ENCODE measurements around the gene OR52B6.
"Not testable (repeated sequence)": the region's sequence is repeated elsewhere in the genome, so short reads cannot be mapped to it uniquely, and the experiment has no call there.

The OR52B6 gene

GRCh38 chr11:5580577-5580976 is at the start of gene OR52B6:
Gene OR52B6 (plus strand): TSS chr11:5580877. CDS start chr11:5580877, 0 bp downstream.
- no peak for DNase-seq

- no peak for DNase-seq
Measured at GRCh38 chr11:5531053-5531831, 49.4 kb upstream of the OR52B6 start.

GRCh38 chr11:5534046-5534445 is 46.6 kb upstream of the OR52B6 start:
- no peak for DNase-seq

DNA sequence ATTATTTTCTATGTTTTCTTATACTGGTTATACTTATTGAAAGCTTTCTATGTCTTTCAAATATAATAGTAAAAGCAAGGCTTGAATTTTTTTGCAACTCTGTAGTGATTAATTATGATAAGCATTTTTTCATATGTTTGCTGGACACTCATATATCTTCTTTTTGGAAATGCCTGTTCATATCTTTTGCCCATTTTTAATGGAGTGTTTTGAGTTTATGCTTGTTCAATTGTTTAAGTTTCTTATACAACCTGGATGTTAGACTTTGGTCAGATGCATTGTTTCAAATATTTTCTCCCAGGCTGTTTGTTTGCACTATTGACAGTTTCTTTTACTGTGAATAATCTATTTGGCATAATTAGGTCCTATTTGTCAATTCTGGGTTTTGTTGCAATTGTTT is 44.2 kb upstream of the OR52B6 start:
- no peak for DNase-seq

- DNase-seq: no peak
Measured at GRCh38 chr11:5541427-5541826, 39.2 kb upstream of the OR52B6 start.

GRCh38 chr11:5546457-5546856 is 34.2 kb upstream of the OR52B6 start:
- no peak for DNase-seq

DNA sequence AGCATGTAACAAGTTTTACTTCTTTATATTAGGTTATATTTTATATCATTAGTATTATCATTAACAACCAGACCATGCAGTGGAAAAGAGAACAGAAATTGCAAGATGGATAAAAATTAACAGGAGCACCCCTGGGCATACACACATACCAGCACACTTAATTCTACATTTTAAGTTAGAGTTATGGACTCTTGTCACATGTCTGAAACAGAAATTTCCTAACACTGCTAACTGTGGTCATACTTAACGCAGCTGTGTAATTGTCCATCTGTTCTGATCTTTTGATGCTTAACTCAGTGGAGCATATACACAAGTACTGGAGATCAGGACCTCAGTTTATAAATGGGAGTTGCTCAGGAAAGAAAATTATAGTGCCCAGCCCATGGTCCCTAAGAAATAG is 32.7 kb upstream of the OR52B6 start:
- DNase-seq: no peak

DNA sequence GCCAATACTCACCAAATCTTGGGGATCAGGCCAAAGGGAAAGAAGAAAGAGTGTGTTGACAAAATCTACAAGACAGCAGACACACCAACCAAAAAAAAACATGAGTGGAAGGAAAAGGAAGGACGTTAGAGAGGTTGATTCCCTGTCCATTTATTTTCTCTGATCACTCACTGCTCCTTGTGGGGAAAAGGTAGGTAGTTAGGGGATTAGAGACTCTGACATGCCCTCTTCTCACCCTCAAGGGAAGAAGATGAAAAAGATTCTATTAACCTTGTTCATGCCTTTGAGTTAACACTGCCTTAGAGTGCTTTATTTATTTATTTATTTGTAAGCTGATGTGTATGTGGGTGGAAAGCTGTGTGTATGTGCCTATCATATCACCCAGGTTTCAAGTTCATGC is 32.2 kb upstream of the OR52B6 start, which contains the start of gene OR52H1:
Gene OR52H1, minus strand, starts transcription at position 101 of the 400 bp plus-strand sequence. CDS start 3,035 bp downstream, outside the sequence.
- no peak for DNase-seq

DNA sequence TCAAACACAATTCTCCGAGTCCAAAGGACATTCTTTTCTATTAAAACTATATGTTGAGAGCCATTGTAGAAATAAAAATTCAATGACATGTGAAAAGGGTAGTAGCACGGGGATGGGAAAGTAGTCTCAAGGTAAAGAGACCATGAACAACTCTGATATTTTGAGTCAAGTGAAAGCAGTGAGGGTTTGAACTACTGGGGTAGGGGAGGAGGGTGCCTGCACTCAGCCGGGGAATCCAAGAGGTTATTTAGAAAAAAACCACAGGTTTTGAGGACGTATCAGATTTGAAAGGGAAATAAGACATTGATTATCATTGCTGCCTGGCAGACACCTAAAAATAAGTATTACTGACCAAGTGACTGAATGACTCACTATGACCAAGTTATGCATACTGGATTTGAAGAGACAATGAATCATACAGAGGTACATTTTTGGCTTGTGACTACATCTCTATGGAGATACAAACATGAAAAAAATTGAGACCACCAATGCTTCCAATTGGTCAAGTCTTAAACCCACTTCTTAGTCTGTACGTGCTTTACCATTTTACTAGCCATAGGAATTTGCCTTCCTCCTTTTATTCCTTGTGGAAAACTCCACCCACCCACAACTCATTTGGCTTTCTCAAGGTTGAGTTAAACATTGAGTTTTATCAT is 30.1 kb upstream of the OR52B6 start:
- DNase-seq: no peak

- DNase-seq: no peak
Measured at GRCh38 chr11:5553343-5553742, 27.3 kb upstream of the OR52B6 start.

- DNase-seq: no peak
Measured at GRCh38 chr11:5556596-5557188, 24.0 kb upstream of the OR52B6 start.

DNA sequence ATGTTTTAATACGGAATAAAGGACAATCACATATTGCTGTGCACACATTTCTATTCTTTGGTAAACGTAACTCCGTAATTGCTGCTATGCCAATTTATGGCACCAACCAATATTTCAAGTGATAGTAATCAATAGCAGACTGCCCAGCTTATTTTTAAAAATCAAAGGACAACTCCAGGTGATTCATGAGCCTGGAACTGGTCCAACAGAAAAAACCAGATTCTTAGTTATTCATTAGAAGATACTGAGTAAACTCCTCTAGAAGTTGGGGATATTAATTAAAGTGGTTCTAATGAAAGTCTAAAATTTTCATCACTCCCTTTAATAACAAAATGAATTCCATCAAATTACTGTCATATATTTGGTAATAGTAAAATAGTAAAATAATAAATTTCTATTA is 22.9 kb upstream of the OR52B6 start:
- no peak for DNase-seq

DNA sequence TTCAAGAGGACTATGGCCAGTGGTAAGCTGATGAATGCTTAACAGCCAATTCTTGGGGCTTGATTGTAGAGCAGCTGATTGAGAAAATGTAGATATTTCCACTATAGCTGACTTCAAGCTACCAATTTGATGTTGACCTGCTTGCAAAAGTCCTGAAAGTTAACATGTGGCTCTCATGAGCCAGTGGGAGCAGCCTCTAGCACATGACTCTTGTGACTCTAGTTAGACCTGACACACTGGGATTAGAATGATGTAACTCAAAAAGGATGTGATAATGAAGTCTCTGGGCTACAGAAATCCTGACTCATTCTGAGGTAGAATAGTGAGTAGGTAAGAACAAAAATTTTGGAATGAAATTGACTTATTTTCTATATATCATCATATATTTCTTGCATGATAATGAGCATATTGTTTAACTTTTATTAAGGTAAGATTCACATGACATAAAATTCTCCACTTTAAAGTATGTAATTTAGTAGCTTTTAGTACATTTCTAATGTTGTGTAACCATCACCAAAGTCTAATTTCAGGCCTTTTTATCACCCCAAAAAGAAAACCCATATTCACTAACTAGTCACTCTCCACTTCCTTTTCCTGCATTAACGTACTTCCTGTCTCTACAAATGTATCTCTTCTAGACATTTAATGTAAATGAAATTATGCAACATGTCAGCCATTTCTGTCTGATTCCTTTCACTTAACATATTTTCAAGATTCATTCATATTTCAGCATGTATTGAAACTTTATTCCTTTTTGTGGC is 16.2 kb upstream of the OR52B6 start:
- DNase-seq: no peak

DNA sequence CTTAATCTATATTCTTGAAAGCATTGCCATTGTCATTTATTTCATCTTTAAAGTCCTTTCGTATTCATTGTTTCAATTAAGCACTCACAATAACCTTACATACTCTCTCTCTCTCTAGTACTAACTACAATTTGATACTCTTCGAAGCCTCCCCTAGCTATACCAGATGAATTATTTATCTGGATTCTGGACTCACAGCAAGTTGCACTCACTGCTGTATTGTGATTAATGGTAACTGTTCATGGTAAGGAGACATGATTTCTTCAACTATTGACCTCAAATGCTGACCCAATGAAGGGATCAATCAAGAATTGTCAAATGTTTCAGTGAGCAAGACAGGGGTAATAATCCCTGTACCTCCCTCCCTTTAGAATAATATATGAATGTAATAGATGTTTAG is 6.0 kb upstream of the OR52B6 start:
- DNase-seq: no peak

DNA sequence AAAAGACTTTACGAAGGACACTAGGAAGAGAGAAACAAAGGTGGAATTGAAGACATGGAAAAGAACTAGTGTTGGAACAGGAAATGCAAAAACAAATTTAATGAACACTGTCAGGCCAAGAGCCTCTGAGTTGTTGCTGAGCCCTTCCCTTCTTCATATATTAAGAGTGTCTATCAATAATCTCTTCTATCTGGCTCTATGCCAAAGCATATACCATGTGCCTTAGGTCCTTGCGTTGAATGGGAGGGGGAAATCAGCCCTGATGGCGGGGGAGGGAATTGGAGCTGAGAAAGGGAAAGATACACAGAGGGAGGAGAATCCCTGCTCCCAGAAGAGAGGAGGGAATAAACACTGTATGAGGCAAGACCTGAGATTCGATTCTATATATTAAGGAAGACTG is 5.5 kb upstream of the OR52B6 start:
- DNase-seq: no peak

- DNase-seq: no peak
Measured at GRCh38 chr11:5577101-5577500, 3.6 kb upstream of the OR52B6 start.

GRCh38 chr11:5581014-5581413 is 337 bp downstream of the OR52B6 start:
- DNase-seq: no peak

GRCh38 chr11:5584458-5584857 is 3.8 kb downstream of the OR52B6 start:
- not testable (repeated sequence) for DNase-seq

GRCh38 chr11:5589906-5590305 is 9.2 kb downstream of the OR52B6 start:
- not testable (repeated sequence) for DNase-seq

DNA sequence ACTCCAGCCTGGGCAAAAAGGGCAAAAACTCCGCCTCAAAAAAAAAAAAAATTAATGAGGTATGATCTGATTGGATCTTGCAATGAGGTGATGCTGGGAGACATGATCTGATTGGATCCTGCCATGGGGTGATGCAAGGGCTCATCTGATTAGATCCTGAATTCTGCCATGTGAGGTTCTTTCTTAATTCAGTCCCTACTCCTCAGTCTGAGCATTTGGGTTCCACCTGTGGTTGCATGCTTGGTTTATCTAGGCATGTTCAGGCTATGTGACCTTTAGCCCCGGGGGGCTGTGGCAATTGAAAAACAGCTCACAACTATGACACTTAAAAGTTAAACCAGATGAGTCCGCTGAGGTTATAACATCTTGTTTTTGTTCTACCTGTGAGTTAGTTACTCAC is 10.9 kb downstream of the OR52B6 start:
- DNase-seq: no peak

DNA sequence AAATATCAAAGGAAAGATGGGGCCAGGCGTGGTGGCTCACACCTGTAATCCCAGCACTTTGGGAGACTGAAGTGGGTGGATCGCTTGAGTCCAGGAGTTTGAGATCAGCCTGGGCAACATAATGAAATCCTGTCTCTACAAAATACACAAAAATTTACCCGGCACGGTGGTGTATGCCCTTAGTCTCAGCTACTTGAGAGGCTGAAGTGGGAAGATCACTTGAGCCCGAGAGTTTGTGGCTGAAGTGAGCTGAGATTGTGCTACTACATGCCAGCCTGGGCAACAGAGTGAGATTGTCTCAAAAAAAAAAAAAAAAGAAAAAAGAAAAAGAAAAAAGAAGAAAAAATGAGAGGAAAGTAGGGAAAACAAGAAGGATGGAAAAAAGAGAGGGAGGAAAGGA is 11.9 kb downstream of the OR52B6 start:
- no peak for DNase-seq

GRCh38 chr11:5593146-5593545 is 12.5 kb downstream of the OR52B6 start:
- no peak for DNase-seq

- DNase-seq: no peak
Measured at GRCh38 chr11:5596607-5597201, 16.0 kb downstream of the OR52B6 start, which contains the start of gene TRIM6. Gene TRIM6 (plus strand): TSS chr11:5596637. CDS start chr11:5596898, 261 bp downstream.

Measured in NCI-H2029 (cell line).